GM10266 (cell line): Measurements from ENCODE around the gene NAB1.

Source experiments
- DNase-seq: peaks from one replicate; pipeline ENCODE4 v3.0.0; 2012; ENCODE audit errors: extremely low spot score
- CTCF ChIP-seq: IDR thresholded peaks from 2 replicates; pipeline ENCODE4 v1.5.1; 2012; ENCODE audit warnings: mild to moderate bottlenecking, low read depth; ENCODE audit not compliant: control insufficient read depth, insufficient read depth; ENCODE audit errors: missing control alignments

Gene NAB1

GRCh38 chr2:190723397-190724090 lies 74.7 kb downstream of the NAB1 start:
- DNase-seq = no peak
- TF ChIP-seq CTCF = no peak

GRCh38 chr2:190726255-190726654 lies 77.4 kb downstream of the NAB1 start:
- no peak for TF ChIP-seq CTCF
- no peak for DNase-seq

GRCh38 chr2:190736355-190736754 lies 87.5 kb downstream of the NAB1 start:
- DNase-seq = no peak
- TF ChIP-seq CTCF = no peak

GRCh38 chr2:190740449-190740848 lies 91.6 kb downstream of the NAB1 start:
- no peak for TF ChIP-seq CTCF
- no peak for DNase-seq
